ENCODE results near the gene DOCK4.

GRCh38 chr7:112174192-112174591, 32.0 kb downstream of the DOCK4 start:
- TF ChIP-seq EZH2 (IDR thresholded peaks at IDR 0.05; ENCODE audit: insufficient read depth, poor library complexity, severe bottlenecking), result no peak
- no peak for TF ChIP-seq EZH2phosphoT487 (IDR thresholded peaks at IDR 0.05; ENCODE audit: insufficient read depth, low read depth)
